NAMALWA (cell line): ENCODE results near the gene MIS18A.
"Not testable (repeated sequence)": the region's sequence is repeated elsewhere in the genome, so short reads cannot be mapped to it uniquely, and the experiment has no call there.

ENCODE experiments used
- DNase-seq: peaks from one replicate; pipeline ENCODE4 v3.0.0-alpha.2; 2015; ENCODE audit warnings: low spot score

Gene MIS18A

GRCh38 chr21:32278518-32279376 lies at the start of gene MIS18A:
TSS of gene MIS18A (minus strand) at chr21:32279049. CDS start at chr21:32279014, 35 bp downstream.
- DNase-seq = peak; percentile 97

- DNase-seq = no peak
Observed at GRCh38 chr21:32328595-32328994, 49.7 kb upstream of the MIS18A start.

- no peak for DNase-seq
Observed at GRCh38 chr21:32325706-32326105, 46.9 kb upstream of the MIS18A start.

GRCh38 chr21:32322676-32323075 lies 43.8 kb upstream of the MIS18A start:
- DNase-seq = no peak

- DNase-seq = no peak
Observed at GRCh38 chr21:32322103-32322502, 43.3 kb upstream of the MIS18A start.

GRCh38 chr21:32321480-32321879 lies 42.6 kb upstream of the MIS18A start:
- DNase-seq = no peak

GRCh38 chr21:32320726-32321125 lies 41.9 kb upstream of the MIS18A start:
- no peak for DNase-seq

- DNase-seq = no peak
Observed at GRCh38 chr21:32320059-32320458, 41.2 kb upstream of the MIS18A start.

- DNase-seq = no peak
Observed at GRCh38 chr21:32319012-32319411, 40.2 kb upstream of the MIS18A start.

GRCh38 chr21:32317726-32318125 lies 38.9 kb upstream of the MIS18A start:
- DNase-seq = no peak

- no peak for DNase-seq
Observed at GRCh38 chr21:32316361-32317215, 37.7 kb upstream of the MIS18A start.

GRCh38 chr21:32315511-32316281 lies 36.8 kb upstream of the MIS18A start:
- DNase-seq = no peak

- DNase-seq = no peak
Observed at GRCh38 chr21:32314806-32315205, 36.0 kb upstream of the MIS18A start.

- DNase-seq = no peak
Observed at GRCh38 chr21:32312976-32313375, 34.1 kb upstream of the MIS18A start.

GRCh38 chr21:32312326-32312725 lies 33.5 kb upstream of the MIS18A start:
- DNase-seq = no peak

- DNase-seq = no peak
Observed at GRCh38 chr21:32311621-32312020, 32.8 kb upstream of the MIS18A start.

GRCh38 chr21:32310976-32311375 lies 32.1 kb upstream of the MIS18A start:
- DNase-seq = not testable (repeated sequence)

- DNase-seq = no peak
Observed at GRCh38 chr21:32309906-32310460, 31.1 kb upstream of the MIS18A start.

- DNase-seq = no peak
Observed at GRCh38 chr21:32308696-32309095, 29.8 kb upstream of the MIS18A start.

- DNase-seq = no peak
Observed at GRCh38 chr21:32307706-32308105, 28.9 kb upstream of the MIS18A start.

- no peak for DNase-seq
Observed at GRCh38 chr21:32306021-32306780, 27.4 kb upstream of the MIS18A start.
